Umbilical cord (tissue), 2 donors: ENCODE results near the gene SCIN. TPM values are rescaled to one million over a fixed set of nuclear protein-coding genes. Genes with fewer than 3 reads are reported as not detected.
"Not testable (repeated sequence)": the region's sequence is repeated elsewhere in the genome, so short reads cannot be mapped to it uniquely, and the experiment has no call there.

Experiments used
- DNase-seq: peaks from one replicate; pipeline ENCODE4 v3.0.0-alpha.2; 2015; ENCODE audit warnings: low spot score
- total RNA-seq: library from RNA; depleted of rRNA; stranded (reverse); fragments of >200 nt; gene quantifications from one replicate; pipeline ENCODE4 v1.2.3, GENCODE V29; 2014; ENCODE audit warnings: low replicate concordance; ENCODE audit not compliant: insufficient read depth

The SCIN gene
- total RNA-seq, 1 donor from 2014 or later: 3.6 TPM

DNA sequence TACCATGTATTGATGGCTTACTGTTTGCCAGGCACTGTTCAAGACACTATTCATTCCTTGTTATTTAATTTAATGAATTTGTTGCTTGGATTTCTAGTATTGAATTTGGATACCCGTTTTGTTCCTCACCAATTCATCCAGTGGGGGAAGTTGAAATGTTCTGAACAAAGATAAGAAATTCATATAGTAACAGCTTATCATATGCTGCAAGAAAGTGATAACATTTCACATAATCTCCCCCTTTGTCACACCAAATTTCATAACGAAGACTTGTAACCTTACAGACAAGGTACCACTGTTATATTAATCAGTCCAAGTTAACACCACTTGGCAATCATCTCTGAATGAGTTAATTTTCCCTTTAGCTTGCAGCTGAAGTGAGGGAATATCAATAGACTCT lies 42.1 kb downstream of the SCIN start:
- no peak for DNase-seq

DNA sequence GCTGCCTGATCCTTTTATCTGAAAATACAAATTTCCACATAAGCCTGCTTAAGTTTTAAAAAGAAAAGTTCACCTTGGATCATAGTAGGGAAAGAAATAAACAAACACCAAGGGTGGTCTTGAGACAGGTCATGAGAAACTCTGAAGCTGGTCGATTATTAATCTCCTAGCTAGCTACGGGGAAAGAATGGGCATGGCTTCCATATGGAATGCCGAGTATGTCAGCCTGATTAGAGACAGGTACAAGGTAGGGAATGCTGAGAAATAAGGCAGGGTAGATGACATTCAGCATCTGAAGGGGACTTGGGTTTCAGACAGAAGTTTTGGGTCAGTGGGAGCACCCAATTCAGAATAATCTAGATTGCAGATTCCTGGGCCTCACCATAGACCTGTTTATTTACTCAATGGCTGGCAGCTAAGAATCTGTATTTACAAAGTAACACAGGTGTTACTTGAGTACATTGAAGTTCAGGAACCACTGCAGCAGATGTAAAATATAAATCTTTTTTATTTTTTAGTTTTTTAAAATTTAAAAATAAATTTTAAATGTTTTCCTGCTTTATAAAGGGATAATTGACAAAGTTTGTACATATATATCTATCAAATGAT lies 49.0 kb downstream of the SCIN start:
- DNase-seq: no peak

DNA sequence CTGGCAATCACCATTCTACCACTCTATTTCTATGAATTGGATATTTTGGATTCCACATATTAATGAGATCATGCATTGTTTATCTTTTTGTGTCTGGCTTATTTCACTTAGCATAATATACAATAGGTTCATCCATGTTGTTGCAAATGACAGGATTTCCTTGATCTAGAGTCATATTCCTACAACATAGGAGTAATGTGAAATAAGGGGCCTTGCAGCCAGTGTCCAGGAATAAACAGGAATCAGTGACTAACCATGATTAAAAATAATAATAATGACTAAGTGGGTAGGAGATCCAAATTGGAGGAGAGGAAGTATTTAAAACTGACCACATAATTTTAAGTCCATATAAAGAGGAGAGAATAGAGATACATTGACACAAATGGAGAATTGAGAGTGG lies 49.9 kb downstream of the SCIN start:
- DNase-seq: no peak

DNA sequence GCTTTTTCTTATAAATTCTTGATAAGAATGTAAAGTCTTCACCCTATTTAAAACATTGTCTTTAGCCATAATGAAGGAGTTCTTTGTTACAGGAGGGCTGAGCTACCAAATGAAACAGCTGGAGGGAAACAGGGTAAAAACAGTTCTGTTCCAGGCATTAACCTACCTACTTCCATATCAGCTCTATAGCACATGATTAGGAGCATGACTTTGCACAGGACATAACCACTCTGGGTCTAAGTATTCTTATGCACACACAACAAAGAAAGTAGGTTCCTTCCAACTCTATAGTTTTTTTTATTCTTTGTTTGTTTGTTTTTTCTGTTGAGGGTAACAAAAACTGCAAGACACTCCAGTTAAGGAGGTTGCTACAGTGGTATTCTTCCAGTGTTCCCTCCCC lies 52.7 kb downstream of the SCIN start:
- DNase-seq: no peak

DNA sequence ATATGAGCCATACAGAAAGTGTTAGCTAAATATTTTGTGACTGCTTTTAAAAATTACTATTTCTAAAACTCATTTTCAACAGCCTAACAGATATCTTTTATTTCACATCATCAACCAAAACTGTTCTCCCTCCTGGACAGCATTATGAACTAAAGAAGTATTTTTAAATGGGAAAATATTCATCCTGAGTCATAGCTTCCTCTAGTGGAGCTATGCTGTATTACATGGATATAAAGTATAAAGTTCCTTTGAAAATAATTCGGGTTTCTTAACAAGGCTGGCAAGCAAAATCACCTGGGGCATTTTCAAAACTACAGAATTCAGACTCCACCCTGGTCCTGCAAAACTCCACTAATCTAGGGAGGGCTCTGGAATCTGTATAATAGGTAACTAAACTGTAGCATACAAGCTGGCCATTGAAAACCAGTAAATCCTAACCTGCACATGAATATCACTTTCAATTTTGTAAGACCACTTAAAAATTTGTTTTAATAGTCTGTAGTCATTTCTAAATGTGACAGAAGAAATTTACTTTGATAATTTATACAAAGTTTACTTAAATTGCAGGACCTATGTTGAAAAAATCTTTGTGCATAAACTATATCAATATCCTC lies 53.5 kb downstream of the SCIN start:
- DNase-seq: peak; percentile 41

DNA sequence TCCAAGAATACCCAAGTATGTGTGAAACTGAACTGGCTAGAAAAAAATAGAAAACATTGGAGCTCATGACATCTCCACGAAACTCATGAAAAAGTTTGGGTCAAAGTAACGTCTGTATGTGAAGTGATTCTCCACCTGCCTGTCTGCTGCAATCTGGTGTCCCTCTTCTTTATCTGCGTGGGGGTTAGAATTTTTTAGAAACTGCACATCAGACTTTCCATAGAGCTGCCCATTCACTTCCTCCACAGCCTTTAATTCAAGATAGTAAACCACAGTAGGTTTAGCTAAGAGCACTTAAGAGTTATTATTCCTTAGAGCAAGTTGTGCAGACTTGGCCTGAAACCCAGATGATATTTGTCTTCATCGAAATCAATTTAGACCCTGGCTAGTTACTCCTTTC lies 55.3 kb downstream of the SCIN start:
- no peak for DNase-seq

DNA sequence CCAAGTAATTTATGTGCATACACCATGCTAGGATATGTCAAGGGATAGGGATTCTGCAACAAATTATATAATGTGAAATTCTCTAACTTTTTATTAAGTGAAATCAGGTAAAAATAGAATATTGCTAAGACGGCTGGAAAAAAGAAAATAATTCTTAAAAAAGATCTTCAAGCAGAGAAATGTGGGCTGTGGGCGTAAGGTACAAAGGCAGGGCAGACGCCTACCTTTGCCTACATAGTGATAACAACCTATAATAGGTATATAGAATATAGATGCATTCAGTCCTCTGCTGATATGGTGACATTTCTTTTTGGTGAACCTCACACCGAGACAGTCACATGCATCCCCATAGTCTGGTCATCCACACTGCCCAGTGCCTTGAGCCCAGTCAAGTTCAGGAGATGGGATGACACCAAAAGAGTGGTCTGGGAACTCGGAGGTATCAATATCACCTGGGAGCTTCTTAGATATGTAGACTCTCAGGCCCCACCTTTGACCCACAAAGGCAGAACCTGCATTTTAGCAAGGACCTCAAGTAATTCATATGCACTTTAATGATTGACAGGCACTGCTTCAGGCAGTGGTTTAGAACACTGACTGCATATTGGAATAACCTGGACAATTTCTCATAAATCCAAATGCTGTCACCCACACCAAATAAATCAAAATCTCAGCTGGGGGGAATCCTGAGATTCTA lies 59.4 kb downstream of the SCIN start:
- DNase-seq: no peak

DNA sequence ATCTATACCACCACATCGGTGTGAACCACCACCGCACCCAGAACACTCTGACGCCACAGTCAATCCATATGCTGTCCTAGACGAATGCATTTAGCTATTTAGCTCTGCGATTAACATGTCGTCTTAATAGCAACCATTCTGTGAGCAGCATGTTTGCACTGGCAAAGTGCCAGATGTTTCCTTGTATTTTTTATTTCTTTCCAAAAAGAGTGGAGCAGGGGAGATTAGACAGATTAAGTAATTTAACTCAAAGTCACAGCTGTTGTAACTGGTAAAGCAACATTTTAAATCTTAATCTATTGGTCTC lies 59.9 kb downstream of the SCIN start:
- DNase-seq: no peak

DNA sequence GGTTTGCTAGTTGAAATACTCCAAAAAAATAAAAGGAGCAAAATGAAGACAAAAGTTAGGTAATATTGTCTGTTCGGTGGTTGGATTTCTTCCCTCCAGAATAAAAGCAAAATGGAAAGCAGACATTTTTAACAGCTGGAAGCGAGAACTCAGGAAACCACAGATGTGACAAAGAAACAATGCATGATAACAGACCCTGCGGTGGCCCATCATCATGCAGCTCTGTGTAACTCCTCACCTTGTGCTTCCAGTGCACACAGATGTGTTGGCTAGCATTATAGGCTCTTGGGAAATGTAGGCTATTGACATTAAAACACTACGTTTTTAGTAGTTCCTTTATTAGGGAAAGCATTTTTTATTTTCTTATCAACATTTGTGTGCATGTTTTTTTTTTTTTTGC lies 63.1 kb downstream of the SCIN start:
- DNase-seq: no peak

DNA sequence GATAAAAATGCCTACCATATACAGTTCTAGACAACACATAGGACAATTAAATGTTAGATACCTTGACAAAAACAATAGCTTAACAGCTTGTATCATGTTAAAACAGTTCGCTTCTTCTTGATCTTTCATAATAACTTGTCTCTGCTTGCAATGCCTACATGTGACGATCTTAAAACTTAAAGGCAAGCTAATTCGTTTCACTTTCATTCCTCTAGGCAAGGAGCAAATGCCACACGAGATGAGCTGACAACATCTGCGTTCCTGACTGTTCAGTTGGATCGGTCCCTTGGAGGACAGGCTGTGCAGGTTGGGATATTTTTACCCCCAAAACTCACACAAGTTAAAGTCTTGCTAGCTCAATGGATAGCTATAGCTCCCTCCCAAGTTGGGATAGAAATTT lies 65.3 kb downstream of the SCIN start:
- peak; percentile 27 for DNase-seq

DNA sequence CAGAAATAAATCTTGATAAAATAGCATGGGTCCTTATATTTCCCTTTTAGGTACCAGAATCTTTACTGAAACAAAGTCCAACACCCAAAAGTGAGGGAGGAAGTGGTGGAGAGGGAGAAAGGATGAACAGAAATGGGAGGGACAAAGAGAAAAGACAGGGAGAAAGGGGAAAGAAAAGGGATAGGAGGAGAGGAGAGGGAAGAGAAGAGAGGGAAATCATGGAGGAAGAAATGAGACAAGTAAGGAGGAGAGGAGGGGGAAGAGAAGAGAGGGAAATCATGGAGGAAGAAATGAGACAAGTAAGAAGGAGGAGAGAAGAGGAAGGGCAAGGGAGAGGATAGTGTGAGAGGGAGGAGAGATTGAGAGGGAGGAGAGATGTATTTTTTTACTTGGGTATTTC lies 66.8 kb downstream of the SCIN start:
- DNase-seq: no peak

DNA sequence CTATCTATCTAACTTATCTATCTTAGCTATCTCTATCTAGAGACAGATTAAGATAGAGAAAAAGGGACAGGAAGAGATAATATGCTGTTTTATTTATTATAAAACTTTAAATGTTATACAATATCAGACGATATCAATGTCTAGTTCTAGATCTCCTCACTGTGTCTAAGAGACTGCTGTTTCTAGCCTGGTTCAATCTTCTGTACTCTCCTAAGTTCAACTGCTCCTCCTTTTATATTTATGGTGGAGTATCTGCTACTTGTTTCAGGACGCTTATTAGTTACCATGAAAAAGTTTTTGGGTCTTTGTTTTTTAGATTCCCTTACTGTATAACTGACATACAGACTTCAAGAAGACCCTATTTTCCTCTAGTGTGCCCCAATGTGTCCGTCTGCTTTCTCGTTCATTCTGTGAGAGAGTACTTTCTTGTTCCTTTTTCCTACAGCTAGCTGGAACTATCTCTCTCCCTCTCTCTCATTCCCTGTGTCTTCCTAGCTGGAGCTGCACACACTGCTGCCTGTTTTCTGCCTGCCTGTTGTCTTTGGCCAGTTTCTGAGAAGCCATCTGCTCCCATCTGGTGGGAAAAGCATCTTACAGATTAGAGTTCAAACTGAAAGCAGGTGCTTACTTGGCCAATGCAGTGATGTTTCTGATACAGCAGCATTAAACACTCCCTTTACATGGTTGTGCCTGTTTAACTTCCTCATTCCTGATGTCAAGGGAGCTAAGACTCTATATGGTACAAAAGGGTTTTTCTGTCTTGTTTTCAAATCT lies 67.5 kb downstream of the SCIN start:
- no peak for DNase-seq

DNA sequence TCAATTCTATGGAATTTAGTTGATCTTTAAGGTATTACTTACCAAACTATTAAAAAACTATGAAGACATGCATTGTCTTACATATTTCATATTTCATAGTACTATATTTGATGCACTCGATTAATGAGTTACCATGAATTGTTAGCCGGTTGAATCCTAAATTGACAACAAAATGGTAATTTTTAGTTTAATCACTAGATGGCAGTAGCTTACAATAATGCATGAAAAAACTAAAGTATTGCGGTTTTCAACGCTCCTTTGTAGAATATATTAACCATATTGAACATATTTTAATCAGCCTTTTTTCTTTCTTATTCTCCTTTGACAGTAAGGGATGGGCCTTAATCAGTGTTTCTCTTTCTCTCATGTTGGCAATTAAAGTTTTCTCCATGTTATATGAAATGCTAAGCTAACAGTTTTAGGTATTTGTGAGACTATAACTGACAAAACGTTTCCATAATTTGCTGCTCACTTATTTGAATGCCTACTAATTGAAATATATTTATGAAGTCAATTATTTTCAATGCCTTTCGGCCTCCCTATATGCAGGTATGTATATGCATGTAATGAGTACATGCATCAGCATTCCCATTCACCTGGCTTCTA lies 68.4 kb downstream of the SCIN start:
- peak; percentile 46 for DNase-seq

DNA sequence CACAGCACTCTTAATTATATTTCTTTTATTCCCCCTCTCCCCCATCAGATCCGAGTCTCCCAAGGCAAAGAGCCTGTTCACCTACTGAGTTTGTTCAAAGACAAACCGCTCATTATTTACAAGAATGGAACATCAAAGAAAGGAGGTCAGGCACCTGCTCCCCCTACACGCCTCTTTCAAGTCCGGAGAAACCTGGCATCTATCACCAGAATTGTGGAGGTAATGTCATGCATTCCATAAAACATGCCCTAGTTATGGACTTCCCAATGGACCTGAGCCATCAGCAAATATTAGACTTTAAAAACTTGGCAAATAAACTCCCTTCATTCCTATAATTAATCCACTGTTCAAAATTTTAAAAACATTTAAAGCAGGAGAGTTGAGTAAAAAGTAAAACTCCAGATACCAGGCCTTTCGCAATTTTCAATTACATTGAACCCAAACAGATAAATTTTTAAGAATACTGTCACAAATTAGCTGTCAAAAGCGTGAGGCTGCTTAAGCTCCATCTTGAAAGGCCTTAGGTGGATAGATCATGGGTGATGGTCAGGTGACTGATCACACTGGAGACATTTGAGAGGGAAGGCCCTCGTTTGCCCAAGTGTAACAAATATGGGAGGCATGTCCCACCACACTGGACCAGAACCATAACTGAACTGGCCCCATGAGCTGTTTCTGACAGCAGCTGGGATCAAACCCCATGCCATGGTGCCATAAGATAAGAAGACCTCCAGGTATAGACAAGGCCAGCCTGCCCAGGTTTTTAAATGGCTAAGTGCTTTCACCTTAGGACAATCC lies 70.0 kb downstream of the SCIN start:
- DNase-seq: no peak

DNA sequence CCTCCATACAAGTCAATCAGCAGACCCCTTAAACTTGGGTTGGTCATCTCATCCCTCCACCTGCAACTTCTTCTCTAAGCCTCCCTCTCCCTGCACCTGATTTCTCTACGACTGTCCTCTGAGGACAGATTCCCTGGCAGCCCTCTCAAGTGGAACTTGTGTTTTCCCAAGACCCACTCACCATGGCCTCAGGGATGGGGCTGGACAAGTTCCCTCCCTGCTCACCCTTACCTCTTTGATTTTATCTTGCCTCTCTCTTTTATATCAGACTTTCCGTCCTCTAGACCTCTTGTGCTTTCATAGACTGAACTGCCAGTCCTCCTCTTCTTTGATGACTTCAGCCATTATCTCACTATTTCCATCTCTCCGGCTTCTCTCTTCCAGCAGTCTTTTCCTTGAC lies 70.7 kb downstream of the SCIN start:
- no peak for DNase-seq

DNA sequence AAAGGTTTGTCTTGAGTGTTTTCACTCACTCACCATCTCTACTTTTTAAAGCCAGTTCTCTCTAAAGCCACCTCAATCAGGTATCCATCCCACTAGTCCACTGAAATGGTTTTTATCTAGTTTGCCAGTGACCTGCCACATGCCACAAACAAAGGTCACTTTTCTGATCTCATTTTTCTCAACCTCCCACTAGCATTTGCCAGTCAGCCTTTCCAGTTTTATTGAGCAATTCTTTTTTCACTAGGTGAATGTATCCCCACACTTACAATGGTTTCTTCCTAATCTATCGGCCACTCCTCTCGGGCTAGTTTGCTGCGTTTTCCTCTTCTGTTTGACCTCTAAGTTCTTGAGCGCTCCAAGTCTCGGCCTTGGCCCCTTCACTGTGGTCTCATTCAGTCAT lies 72.0 kb downstream of the SCIN start:
- no peak for DNase-seq

DNA sequence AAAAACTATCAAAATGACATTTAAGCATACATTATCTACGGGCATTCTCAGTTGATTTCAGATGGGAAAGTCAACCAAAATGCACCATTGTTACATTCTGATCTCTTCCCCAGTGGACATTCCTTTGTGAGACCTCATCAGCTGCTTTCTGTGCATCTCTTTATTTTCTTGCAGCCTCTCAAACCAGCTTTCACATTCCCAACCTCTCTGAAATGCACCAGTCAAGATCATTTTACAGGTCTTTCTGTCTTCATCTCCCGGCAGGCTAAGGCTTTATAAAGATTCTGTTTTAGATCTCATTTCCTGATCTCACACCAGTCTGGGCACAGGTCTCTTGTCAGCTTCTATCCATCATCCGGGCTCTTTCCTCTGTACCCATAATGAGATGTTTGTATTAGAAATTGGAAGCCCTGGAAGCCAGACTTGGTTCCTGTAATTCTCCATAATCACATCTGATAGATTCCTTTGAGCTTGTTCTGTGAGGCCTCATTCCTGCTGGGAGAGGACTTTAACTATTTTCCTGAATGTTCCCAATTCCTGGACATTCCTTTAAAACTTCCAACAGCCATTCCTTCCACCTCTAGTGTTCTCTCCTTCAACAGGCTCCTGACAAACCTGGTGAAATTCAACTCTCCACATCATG lies 72.6 kb downstream of the SCIN start:
- no peak for DNase-seq

DNA sequence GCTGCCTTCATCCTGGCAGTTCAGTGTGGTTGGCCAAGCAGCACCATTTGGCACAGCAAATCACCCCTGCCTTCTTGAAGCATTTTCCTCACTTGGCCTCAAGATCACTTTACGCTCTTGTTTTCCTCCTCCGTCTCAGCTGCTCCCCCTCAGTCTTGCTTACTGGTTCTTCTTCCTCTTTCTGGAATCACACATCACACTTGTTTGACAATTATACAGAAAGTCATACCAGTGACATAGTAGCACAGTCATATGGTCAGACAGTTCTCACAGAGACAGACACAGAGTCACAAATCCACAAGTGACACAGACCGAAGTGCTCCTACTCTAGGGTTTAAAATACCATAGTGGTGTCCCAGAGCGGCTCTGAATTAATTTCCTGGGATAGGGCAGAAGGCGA lies 73.1 kb downstream of the SCIN start:
- DNase-seq: no peak

DNA sequence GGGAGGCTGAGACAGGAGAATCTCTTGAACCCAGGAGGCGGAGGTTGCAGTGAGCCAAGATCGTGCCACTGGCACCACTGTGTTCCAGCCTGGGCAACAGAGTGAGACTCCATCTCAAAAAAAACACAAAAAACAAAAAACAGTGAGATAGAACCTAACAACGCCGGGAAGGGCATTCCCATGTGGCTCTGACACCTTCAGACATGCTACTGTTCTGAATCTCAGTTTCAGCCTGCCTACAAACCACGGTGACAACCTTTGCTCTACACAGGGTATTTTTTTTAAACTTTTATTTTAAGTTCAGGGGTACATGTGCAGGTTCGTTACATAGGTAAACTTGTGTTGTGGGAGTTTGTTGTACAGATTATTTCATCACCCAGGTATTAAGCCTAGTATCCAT lies 74.7 kb downstream of the SCIN start:
- DNase-seq: not testable (repeated sequence)

DNA sequence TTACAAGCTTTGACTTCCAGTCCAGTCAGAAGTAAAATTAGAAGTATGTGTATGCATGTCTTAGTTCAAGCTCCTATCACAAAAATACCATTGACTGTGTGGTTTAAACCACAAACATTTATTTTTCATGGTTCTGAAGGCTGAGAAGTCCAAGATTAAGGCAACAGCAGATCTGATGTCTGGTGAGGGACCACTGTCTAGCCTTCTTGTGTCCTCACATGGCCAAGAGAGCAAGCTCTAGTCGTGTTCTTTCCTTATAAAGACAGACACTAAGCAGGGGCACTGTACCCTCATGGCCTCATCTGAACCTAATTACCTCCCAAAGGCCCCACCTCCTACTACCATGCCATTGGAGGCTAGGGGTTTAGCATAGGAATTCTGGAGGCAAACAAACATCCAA lies 75.6 kb downstream of the SCIN start:
- no peak for DNase-seq
